Hepatocyte (in vitro differentiated cells): ENCODE data around the gene SLC36A3. TPM values are rescaled to one million over a fixed set of nuclear protein-coding genes. Genes with fewer than 3 reads are reported as not detected.
A peak's percentile ranks its signal among the peaks of the same experiment; 100 is the strongest.

Experiments used
- DNase-seq: peaks from one replicate; pipeline ENCODE4 v3.0.0-alpha.2; 2016; ENCODE audit warnings: low spot score
- H2AFZ ChIP-seq: fragments of 200-600 bp; sonication (generic); 2 replicates; pipeline ENCODE4 v1.6.0; 2016; ENCODE audit warnings: antibody characterized with exemption, mild to moderate bottlenecking
- H3K27ac ChIP-seq: fragments of 200-600 bp; sonication (generic); 2 replicates; pipeline ENCODE4 v1.5.1; 2016; ENCODE audit warnings: mild to moderate bottlenecking
- H3K27me3 ChIP-seq: fragments of 200-600 bp; sonication (generic); 2 replicates; pipeline ENCODE4 v1.6.1; 2016
- H3K36me3 ChIP-seq: fragments of 200-600 bp; sonication (generic); replicated peaks from 2 replicates; pipeline ENCODE4 v1.5.1; 2016; ENCODE audit warnings: low read depth; ENCODE audit not compliant: insufficient read depth
- H3K4me1 ChIP-seq: fragments of 200-600 bp; sonication (generic); 2 replicates; pipeline ENCODE4 v1.5.1; 2016; ENCODE audit warnings: mild to moderate bottlenecking, moderate library complexity; ENCODE audit not compliant: insufficient read depth
- H3K4me2 ChIP-seq: fragments of 200-600 bp; sonication (generic); 2 replicates; pipeline ENCODE4 v1.6.0; 2016
- H3K4me3 ChIP-seq: fragments of 200-600 bp; sonication (generic); 2 replicates; pipeline ENCODE4 v1.5.1; 2016; ENCODE audit warnings: mild to moderate bottlenecking
- H3K79me2 ChIP-seq: fragments of 200-600 bp; sonication (generic); 2 replicates; pipeline ENCODE4 v1.6.0; 2017; ENCODE audit warnings: mild to moderate bottlenecking
- H3K9me2 ChIP-seq: fragments of 200-600 bp; sonication (generic); replicated peaks from 2 replicates; pipeline ENCODE4 v1.6.0; 2017; ENCODE audit warnings: mild to moderate bottlenecking; ENCODE audit not compliant: insufficient read depth
- H3K9me3 ChIP-seq: fragments of 200-600 bp; sonication (generic); 2 replicates; pipeline ENCODE4 v1.5.1; 2016; ENCODE audit warnings: low read depth, mild to moderate bottlenecking
- H4K20me1 ChIP-seq: fragments of 200-600 bp; sonication (generic); 2 replicates; pipeline ENCODE4 v1.6.0; 2016; ENCODE audit warnings: mild to moderate bottlenecking; ENCODE audit not compliant: insufficient read depth, poor library complexity, severe bottlenecking
- EZH2 ChIP-seq: fragments of 200-600 bp; sonication (generic); IDR thresholded peaks from 2 replicates; pipeline ENCODE4 v1.6.1; 2016; ENCODE audit warnings: antibody characterized with exemption, mild to moderate bottlenecking, borderline replicate concordance
- EZH2phosphoT487 ChIP-seq: fragments of 200-600 bp; sonication (generic); IDR thresholded peaks from one replicate; pipeline ENCODE4 v1.6.1; 2018; ENCODE audit warnings: antibody characterized with exemption, mild to moderate bottlenecking, low read depth, moderate library complexity; ENCODE audit not compliant: unreplicated experiment, severe bottlenecking
- WGBS: methylation state at CpG from one replicate; pipeline ENCODE4 v1.1.6; 2016; ENCODE audit warnings: low lambda C conversion rate; ENCODE audit errors: missing lambda C conversion rate; 5-methylcytosine and 5-hydroxymethylcytosine counted together
- polyA plus RNA-seq: library from polyadenylated mRNA; unstranded; fragments of >200 nt; fragmentation: Nextera tagmentation; extraction: Ambion mirVana; gene quantifications from 2 replicates; pipeline ENCODE4 v1.2.1, GENCODE V29; 2016
- total RNA-seq: library from RNA; depleted of rRNA; stranded (reverse); fragments of >200 nt; gene quantifications from 2 replicates; pipeline ENCODE4 v1.2.3, GENCODE V29; 2014
- TF ChIP-seq, protein P1 (sequence below): fragments of 200-600 bp; sonication (generic); IDR thresholded peaks from 2 replicates; pipeline ENCODE4 v1.5.1; 2016; ENCODE audit warnings: antibody characterized with exemption, mild to moderate bottlenecking; ENCODE audit not compliant: poor library complexity

The SLC36A3 gene
- total and polyA plus RNA-seq, 2 experiments from 2014 or later, result not detected

DNA sequence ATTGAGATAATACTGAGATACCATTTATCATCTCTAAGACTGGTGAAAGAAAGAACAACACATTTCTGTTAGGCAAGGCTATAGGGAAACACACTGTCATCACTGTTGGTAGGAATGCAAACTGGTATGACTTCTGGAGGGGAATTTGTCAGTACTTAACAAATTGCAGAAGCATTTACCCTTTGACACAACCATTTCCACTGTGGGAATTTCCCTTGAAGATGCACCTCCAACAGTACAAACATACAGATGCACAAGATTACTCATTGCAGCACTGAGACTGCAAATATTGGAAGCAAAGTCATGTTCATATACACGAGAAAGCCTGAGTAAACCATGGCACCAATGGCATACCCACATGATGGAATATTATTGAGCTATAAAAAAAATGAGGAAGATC lies 33.0 kb downstream of the SLC36A3 start:
- Histone ChIP-seq H2AFZ (no peak overlapping the region), H3K4me3 (no peak overlapping the region), H3K27ac (no peak overlapping the region), H3K9me2 (no peaks in the 10 kb centered on the region), H4K20me1 (no peaks in the 10 kb centered on the region), H3K4me2 (no peak overlapping the region), H3K79me2 (no peaks in the 10 kb centered on the region), H3K27me3 (no peaks in the 10 kb centered on the region), H3K4me1 (no peaks in the 10 kb centered on the region), H3K9me3 (no peaks in the 10 kb centered on the region), H3K36me3 (no peaks in the 10 kb centered on the region)
- no peak for TF ChIP-seq EZH2
- TF ChIP-seq EZH2phosphoT487, result no peak
- TF ChIP-seq, protein P1, sequence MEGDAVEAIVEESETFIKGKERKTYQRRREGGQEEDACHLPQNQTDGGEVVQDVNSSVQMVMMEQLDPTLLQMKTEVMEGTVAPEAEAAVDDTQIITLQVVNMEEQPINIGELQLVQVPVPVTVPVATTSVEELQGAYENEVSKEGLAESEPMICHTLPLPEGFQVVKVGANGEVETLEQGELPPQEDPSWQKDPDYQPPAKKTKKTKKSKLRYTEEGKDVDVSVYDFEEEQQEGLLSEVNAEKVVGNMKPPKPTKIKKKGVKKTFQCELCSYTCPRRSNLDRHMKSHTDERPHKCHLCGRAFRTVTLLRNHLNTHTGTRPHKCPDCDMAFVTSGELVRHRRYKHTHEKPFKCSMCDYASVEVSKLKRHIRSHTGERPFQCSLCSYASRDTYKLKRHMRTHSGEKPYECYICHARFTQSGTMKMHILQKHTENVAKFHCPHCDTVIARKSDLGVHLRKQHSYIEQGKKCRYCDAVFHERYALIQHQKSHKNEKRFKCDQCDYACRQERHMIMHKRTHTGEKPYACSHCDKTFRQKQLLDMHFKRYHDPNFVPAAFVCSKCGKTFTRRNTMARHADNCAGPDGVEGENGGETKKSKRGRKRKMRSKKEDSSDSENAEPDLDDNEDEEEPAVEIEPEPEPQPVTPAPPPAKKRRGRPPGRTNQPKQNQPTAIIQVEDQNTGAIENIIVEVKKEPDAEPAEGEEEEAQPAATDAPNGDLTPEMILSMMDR, result no peak
- 63% methylated on average over 1 of the region's 1 CpG for WGBS
- DNase-seq, result peak; percentile 32

GRCh38 chr5:151267491-151268260 lies 35.9 kb downstream of the SLC36A3 start:
- H3K4me3 ChIP-seq, result no peak overlapping the region
- TF ChIP-seq EZH2, result no peak
- TF ChIP-seq, protein P1, result no peak
- TF ChIP-seq EZH2phosphoT487, result no peak
- no peaks in the 10 kb centered on the region for H3K27me3 ChIP-seq
- H2AFZ ChIP-seq, result no peak overlapping the region
- no peaks in the 10 kb centered on the region for H3K36me3 ChIP-seq
- WGBS, result 75% methylated on average over 11 of the region's 11 CpGs
- no peak for DNase-seq
- H3K79me2 ChIP-seq, result no peaks in the 10 kb centered on the region
- H3K4me1 ChIP-seq, result no peaks in the 10 kb centered on the region
- no peaks in the 10 kb centered on the region for H3K9me3 ChIP-seq
- no peak overlapping the region for H3K4me2 ChIP-seq
- no peaks in the 10 kb centered on the region for H3K9me2 ChIP-seq
- H4K20me1 ChIP-seq, result no peaks in the 10 kb centered on the region
- no peak overlapping the region for H3K27ac ChIP-seq

- WGBS, result 50% methylated on average over 1 of the region's 1 CpG
- H4K20me1 ChIP-seq, result no peaks in the 10 kb centered on the region
- DNase-seq, result no peak
- H2AFZ ChIP-seq, result no peak overlapping the region
- no peaks in the 10 kb centered on the region for H3K9me3 ChIP-seq
- no peak overlapping the region for H3K4me2 ChIP-seq
- H3K27me3 ChIP-seq, result no peaks in the 10 kb centered on the region
- H3K27ac ChIP-seq, result no peak overlapping the region
- TF ChIP-seq, protein P1, result no peak
- TF ChIP-seq EZH2 (no peak), EZH2phosphoT487 (no peak)
- no peak overlapping the region for H3K4me3 ChIP-seq
- H3K9me2 ChIP-seq, result no peaks in the 10 kb centered on the region
- H3K4me1 ChIP-seq, result no peaks in the 10 kb centered on the region
- H3K79me2 ChIP-seq, result no peaks in the 10 kb centered on the region
- no peaks in the 10 kb centered on the region for H3K36me3 ChIP-seq
Measured at GRCh38 chr5:151264113-151264512, 39.5 kb downstream of the SLC36A3 start.

GRCh38 chr5:151262532-151262931 lies 41.0 kb downstream of the SLC36A3 start:
- Histone ChIP-seq H2AFZ (no peak overlapping the region), H3K4me1 (no peaks in the 10 kb centered on the region), H3K4me3 (no peak overlapping the region), H3K27ac (no peak overlapping the region), H4K20me1 (no peaks in the 10 kb centered on the region), H3K9me2 (no peaks in the 10 kb centered on the region), H3K9me3 (no peaks in the 10 kb centered on the region), H3K36me3 (no peaks in the 10 kb centered on the region), H3K79me2 (no peaks in the 10 kb centered on the region), H3K4me2 (no peak overlapping the region), H3K27me3 (no peaks in the 10 kb centered on the region)
- no peak for TF ChIP-seq EZH2phosphoT487
- TF ChIP-seq EZH2, result no peak
- TF ChIP-seq, protein P1, result no peak
- WGBS, result 78% methylated on average over 3 of the region's 3 CpGs
- no peak for DNase-seq
